VCaP (cell line): ENCODE results near the gene NECAB3.
A peak's percentile ranks its signal among the peaks of the same experiment; 100 is the strongest.

Experiments
- H3K27ac ChIP-seq: fragments of 450-650 bp; 2 replicates; pipeline ENCODE4 v1.5.1; 2017
- CTCF ChIP-seq: fragments of 450-650 bp; conservative IDR thresholded peaks from 2 replicates; pipeline ENCODE4 v1.5.1; 2017; ENCODE audit warnings: mild to moderate bottlenecking, moderate library complexity

The NECAB3 gene

GRCh38 chr20:33673114-33673409, 1.2 kb downstream of the NECAB3 start:
- peak overlapping the region; percentile 98 for H3K27ac ChIP-seq
- TF ChIP-seq CTCF: no peak

GRCh38 chr20:33672426-33673113, 1.7 kb downstream of the NECAB3 start:
- no peak for TF ChIP-seq CTCF
- H3K27ac ChIP-seq: peak overlapping the region; percentile 98

- no peak for TF ChIP-seq CTCF
- H3K27ac ChIP-seq: peak overlapping the region; percentile 98
Observed at GRCh38 chr20:33671573-33672288, 2.5 kb downstream of the NECAB3 start.

GRCh38 chr20:33670715-33671499, 3.3 kb downstream of the NECAB3 start:
- peak overlapping the region; percentile 98 for H3K27ac ChIP-seq
- no peak for TF ChIP-seq CTCF

- TF ChIP-seq CTCF: no peak
- H3K27ac ChIP-seq: peak overlapping the region; percentile 98
Observed at GRCh38 chr20:33669873-33670640, 4.2 kb downstream of the NECAB3 start.

- H3K27ac ChIP-seq: peak overlapping the region; percentile 98
- TF ChIP-seq CTCF: no peak
Observed at GRCh38 chr20:33669224-33669623, 5.0 kb downstream of the NECAB3 start.
